Measurements from ENCODE around the gene SV2C.

Gene SV2C

DNA sequence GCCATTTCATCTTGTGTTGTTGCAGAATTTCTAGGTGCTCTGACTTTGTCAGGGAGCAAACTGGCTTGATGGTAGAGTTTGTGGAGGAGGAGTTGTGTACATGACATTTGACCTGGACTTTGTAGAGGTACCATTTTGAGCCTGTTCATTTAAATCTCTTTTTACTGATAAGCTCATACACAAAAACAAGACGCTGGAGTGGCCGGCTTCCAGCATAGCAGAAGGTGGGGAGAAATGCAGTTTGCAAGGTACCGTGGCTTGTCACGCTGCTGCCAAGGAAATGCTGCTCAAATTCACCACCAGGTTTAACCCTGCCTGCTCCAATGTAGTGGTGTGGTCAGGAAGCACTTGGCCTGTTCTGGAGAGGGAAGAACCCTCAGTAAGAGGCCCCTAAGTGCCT is 301.0 kb downstream of the SV2C start:
- Histone ChIP-seq H3K4me1 (ENCODE audit: control insufficient read depth, insufficient read depth, low read length) (peaks cover 17% of the 10 kb centered on the region), H3K4me3 (ENCODE audit: low read depth, low read length) (no peak overlapping the region), H3K9ac (ENCODE audit: low read length) (no peak overlapping the region), H3K27me3 (ENCODE audit: control insufficient read depth, insufficient read depth, low read length) (no peaks in the 10 kb centered on the region), H3K36me3 (ENCODE audit: control insufficient read depth, insufficient read depth, low read length) (no peaks in the 10 kb centered on the region), H3K9me3 (ENCODE audit: control insufficient read depth, insufficient read depth, low read depth, low read length) (no peaks in the 10 kb centered on the region), H3K27ac (ENCODE audit: low read depth, low read length) (no peak overlapping the region)

DNA sequence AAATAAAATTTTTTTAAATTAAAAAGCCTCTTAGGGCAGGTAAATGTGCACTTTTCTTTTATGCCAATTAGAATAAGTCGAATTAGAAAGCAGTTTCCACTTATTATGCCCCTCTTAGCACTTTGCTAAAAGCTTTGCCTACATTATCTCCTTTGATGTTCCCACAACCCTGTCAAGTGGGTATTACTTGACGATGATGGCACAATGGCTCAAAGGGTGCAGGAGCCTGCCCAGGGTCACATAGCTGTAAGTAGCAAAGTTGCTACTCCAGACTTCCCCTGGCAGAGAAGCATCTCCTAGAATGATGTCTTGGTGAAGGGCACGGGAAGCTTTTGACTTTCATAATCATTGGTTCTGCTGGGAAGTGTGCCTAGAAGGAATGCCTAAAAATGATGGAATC is 301.5 kb downstream of the SV2C start:
- no peak overlapping the region for H3K9ac ChIP-seq (ENCODE audit: low read length)
- peaks cover 17% of the 10 kb centered on the region for H3K4me1 ChIP-seq (ENCODE audit: control insufficient read depth, insufficient read depth, low read length)
- H3K27ac ChIP-seq (ENCODE audit: low read depth, low read length) = no peak overlapping the region
- H3K4me3 ChIP-seq (ENCODE audit: low read depth, low read length) = no peak overlapping the region
- no peaks in the 10 kb centered on the region for H3K9me3 ChIP-seq (ENCODE audit: control insufficient read depth, insufficient read depth, low read depth, low read length)
- no peaks in the 10 kb centered on the region for H3K36me3 ChIP-seq (ENCODE audit: control insufficient read depth, insufficient read depth, low read length)
- no peaks in the 10 kb centered on the region for H3K27me3 ChIP-seq (ENCODE audit: control insufficient read depth, insufficient read depth, low read length)

DNA sequence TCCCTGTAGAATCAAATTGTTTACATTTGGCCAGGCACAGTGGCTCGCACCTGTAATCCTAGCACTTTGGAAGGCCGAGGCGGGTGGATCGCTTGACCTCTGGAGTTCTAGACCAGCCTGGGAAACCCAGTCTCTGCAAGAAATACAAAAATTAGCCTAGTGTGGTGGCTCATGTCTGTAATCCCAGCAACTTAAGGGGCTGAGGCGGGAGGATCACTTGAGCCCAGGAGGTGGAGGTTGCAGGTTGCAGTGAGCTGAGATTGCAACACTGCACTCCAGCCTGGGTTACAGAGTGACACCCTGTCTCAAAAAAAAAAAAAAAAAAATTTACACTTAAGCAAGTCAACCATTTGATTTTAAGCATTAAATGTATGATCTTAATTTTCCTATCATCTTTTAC is 302.4 kb downstream of the SV2C start:
- no peak overlapping the region for H3K9ac ChIP-seq (ENCODE audit: low read length)
- no peak overlapping the region for H3K27ac ChIP-seq (ENCODE audit: low read depth, low read length)
- H3K36me3 ChIP-seq (ENCODE audit: control insufficient read depth, insufficient read depth, low read length) = no peaks in the 10 kb centered on the region
- H3K4me3 ChIP-seq (ENCODE audit: low read depth, low read length) = no peak overlapping the region
- no peaks in the 10 kb centered on the region for H3K9me3 ChIP-seq (ENCODE audit: control insufficient read depth, insufficient read depth, low read depth, low read length)
- H3K27me3 ChIP-seq (ENCODE audit: control insufficient read depth, insufficient read depth, low read length) = no peaks in the 10 kb centered on the region
- H3K4me1 ChIP-seq (ENCODE audit: control insufficient read depth, insufficient read depth, low read length) = peaks cover 12% of the 10 kb centered on the region

DNA sequence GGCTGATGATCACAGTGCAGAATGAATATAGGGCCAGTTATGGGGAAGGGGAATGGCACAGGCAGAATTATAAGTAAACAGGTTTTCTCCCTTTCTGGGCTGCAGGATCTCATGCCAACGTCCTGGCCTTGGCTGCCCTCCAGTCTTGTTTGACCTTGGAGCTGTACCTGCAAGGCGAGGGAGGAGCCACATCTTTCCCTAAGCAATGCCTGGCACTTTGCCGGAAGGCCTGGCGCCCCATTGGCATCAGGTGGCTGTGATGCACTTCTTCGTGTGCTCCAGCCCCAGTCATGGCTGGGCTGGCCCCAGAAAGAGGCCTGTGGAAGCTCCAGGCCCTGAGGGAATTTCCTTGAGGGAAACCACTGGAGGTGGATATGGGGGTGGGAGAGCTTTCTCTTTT is 303.2 kb downstream of the SV2C start:
- Histone ChIP-seq H3K4me3 (ENCODE audit: low read depth, low read length) (no peak overlapping the region), H3K27me3 (ENCODE audit: control insufficient read depth, insufficient read depth, low read length) (no peaks in the 10 kb centered on the region), H3K9me3 (ENCODE audit: control insufficient read depth, insufficient read depth, low read depth, low read length) (no peaks in the 10 kb centered on the region), H3K9ac (ENCODE audit: low read length) (no peak overlapping the region), H3K4me1 (ENCODE audit: control insufficient read depth, insufficient read depth, low read length) (peaks cover 7% of the 10 kb centered on the region), H3K27ac (ENCODE audit: low read depth, low read length) (no peak overlapping the region), H3K36me3 (ENCODE audit: control insufficient read depth, insufficient read depth, low read length) (no peaks in the 10 kb centered on the region)

DNA sequence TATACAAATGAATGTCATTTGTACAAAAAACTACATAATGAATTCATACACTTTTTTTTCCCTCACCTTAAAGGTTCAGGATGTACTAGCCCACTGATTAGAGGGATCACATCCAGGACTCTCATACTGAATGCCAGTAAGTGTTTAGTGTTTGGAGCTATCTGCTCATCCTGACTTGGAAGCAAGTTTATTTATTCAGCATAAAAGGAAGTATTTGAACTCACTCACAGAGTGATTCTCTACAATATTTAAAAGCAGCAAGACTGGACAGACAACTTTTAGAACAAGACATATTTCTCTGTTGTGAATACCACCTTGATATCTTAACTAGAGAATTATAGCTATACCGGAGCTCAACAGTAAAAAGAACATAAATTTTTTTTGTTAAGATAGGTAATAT is 305.1 kb downstream of the SV2C start:
- H3K9ac ChIP-seq (ENCODE audit: low read length) = no peak overlapping the region
- no peak overlapping the region for H3K27ac ChIP-seq (ENCODE audit: low read depth, low read length)
- H3K4me1 ChIP-seq (ENCODE audit: control insufficient read depth, insufficient read depth, low read length) = peaks cover 12% of the 10 kb centered on the region

DNA sequence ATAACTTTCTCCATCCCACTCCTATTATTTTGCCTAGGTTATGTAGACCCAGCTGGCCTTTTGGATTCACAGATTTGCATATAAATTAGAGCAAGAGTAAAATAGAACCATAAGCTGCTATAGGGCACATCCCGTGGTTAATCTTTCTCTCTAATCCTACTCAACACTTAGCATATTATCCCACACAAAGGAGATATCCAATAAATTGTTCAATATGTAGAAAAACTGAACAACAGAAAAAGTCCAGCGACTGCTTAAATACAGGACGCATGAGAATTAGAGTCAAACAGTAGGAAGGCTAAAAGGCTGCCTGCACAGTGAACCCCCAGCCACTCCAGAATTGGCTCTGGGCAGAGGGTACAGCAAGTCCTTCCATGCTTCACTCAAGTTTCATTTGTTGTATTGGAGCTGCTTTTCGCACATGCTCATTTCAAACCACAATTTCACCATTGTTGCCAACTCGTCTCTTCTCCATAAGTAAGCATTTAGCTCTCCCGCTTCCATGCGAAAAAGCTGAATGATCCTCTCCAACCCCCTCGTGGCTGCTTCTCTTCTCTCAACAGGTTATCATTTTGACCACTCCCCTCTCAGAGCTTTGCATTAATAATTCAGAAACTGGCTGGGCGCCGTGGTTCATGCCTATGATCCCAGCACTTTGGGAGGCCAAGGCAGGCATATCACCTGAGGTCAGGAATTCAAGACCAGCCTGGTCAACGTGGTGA is 305.8 kb downstream of the SV2C start:
- H3K27ac ChIP-seq (ENCODE audit: low read depth, low read length) = no peak overlapping the region
- no peak overlapping the region for H3K4me3 ChIP-seq (ENCODE audit: low read depth, low read length)
- H3K9ac ChIP-seq (ENCODE audit: low read length) = no peak overlapping the region
- no peaks in the 10 kb centered on the region for H3K36me3 ChIP-seq (ENCODE audit: control insufficient read depth, insufficient read depth, low read length)
- H3K27me3 ChIP-seq (ENCODE audit: control insufficient read depth, insufficient read depth, low read length) = no peaks in the 10 kb centered on the region
- H3K9me3 ChIP-seq (ENCODE audit: control insufficient read depth, insufficient read depth, low read depth, low read length) = no peaks in the 10 kb centered on the region
- peaks cover 12% of the 10 kb centered on the region for H3K4me1 ChIP-seq (ENCODE audit: control insufficient read depth, insufficient read depth, low read length)

More for the DNA sequence above, 305.1 kb downstream of the SV2C start:
- no peaks in the 10 kb centered on the region for H3K36me3 ChIP-seq (ENCODE audit: control insufficient read depth, insufficient read depth, low read length)
- H3K27me3 ChIP-seq (ENCODE audit: control insufficient read depth, insufficient read depth, low read length) = no peaks in the 10 kb centered on the region
- no peak overlapping the region for H3K4me3 ChIP-seq (ENCODE audit: low read depth, low read length)
- no peaks in the 10 kb centered on the region for H3K9me3 ChIP-seq (ENCODE audit: control insufficient read depth, insufficient read depth, low read depth, low read length)

DNA sequence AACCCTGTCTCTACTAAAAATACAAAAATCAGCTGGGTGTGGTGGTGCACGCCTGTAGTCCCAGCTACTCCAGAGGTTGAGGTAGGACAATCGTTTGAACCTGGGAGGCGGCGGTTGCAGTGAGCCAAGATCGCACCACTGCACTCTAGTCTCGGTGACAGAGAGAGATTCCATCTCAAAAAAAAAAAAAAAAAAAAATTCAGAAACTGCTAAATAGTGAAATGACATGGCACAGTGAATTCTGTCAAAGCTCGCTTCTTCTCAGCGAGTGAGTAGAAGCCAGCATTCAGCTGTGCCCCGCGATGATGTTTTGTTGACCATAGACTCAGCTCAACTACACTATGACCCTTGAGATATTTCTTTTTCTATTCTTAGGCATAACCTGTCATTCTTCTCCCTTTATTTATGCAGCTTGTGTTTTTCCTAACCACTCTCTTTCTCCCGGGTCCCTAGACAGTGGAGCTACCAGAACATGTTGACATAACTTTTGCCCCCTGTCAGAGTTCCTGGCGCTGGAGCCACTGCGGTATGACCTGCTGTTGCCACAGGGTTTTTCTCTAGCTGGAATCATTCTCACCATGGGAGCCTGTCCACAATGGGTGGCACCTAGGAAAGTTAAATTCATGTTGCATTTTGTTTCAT is 306.5 kb downstream of the SV2C start:
- Histone ChIP-seq H3K9me3 (ENCODE audit: control insufficient read depth, insufficient read depth, low read depth, low read length) (no peaks in the 10 kb centered on the region), H3K36me3 (ENCODE audit: control insufficient read depth, insufficient read depth, low read length) (no peaks in the 10 kb centered on the region), H3K9ac (ENCODE audit: low read length) (no peak overlapping the region), H3K27ac (ENCODE audit: low read depth, low read length) (no peak overlapping the region), H3K27me3 (ENCODE audit: control insufficient read depth, insufficient read depth, low read length) (no peaks in the 10 kb centered on the region), H3K4me3 (ENCODE audit: low read depth, low read length) (no peak overlapping the region), H3K4me1 (ENCODE audit: control insufficient read depth, insufficient read depth, low read length) (peaks cover 9% of the 10 kb centered on the region; the same call in 1 of the 2 replicates)

DNA sequence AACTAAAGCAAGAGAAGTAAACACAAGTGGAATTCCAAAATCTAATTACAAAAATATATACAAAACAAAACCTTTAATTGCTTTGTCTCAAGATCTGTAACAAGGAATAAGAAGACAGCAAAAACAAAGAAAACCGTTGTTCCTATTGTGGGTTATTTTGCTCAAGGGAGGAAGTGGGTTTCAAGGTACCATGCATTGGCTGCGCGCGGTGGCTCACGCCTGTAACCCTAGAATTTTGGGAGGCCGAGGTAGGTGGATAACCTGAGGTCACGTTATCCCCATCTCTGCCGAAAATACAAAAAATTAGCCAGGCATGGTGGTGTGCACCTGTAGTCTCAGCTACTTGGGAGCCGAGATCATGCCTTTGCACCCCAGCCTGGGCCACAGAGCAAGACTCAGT is 307.8 kb downstream of the SV2C start:
- H3K27me3 ChIP-seq (ENCODE audit: control insufficient read depth, insufficient read depth, low read length) = no peaks in the 10 kb centered on the region
- no peaks in the 10 kb centered on the region for H3K36me3 ChIP-seq (ENCODE audit: control insufficient read depth, insufficient read depth, low read length)
- H3K4me3 ChIP-seq (ENCODE audit: low read depth, low read length) = no peak overlapping the region
- no peak overlapping the region for H3K9ac ChIP-seq (ENCODE audit: low read length)
- no peaks in the 10 kb centered on the region for H3K9me3 ChIP-seq (ENCODE audit: control insufficient read depth, insufficient read depth, low read depth, low read length)
- no peak overlapping the region for H3K27ac ChIP-seq (ENCODE audit: low read depth, low read length)
- peaks cover 9% of the 10 kb centered on the region; the same call in 1 of the 2 replicates for H3K4me1 ChIP-seq (ENCODE audit: control insufficient read depth, insufficient read depth, low read length)

DNA sequence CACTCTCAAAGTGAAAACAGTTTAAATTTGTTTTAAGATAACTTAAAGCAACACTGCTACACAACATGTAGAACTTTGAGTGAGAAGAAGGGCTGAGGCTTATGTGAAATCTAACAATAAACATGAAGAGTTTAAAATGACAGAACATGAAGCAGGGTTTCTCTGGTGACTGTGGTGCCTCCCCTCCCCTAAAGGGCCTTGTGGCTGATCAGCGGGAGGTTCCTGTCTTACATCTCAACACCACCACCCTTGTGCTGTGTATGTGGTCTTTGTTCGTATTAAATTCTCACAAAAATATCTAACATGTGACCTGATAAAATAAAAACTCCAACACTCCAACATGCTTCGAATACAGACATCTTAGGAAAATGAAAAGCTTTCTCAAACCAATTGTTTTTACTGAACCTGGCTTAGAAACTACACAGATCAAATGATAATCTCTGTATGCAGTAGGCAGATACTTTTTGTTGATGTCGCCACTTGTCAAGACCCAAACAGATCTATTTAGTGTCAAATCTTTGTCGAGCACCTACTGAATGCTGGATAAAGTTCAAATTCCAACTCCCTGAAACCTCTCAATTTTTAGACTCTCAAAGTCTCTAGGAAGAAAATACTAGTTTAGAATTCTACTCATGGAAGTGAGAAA is 310.0 kb downstream of the SV2C start:
- Histone ChIP-seq H3K9ac (ENCODE audit: low read length) (no peak overlapping the region), H3K27ac (ENCODE audit: low read depth, low read length) (no peak overlapping the region), H3K4me3 (ENCODE audit: low read depth, low read length) (no peak overlapping the region), H3K9me3 (ENCODE audit: control insufficient read depth, insufficient read depth, low read depth, low read length) (no peaks in the 10 kb centered on the region), H3K27me3 (ENCODE audit: control insufficient read depth, insufficient read depth, low read length) (no peaks in the 10 kb centered on the region), H3K4me1 (ENCODE audit: control insufficient read depth, insufficient read depth, low read length) (peaks cover 9% of the 10 kb centered on the region; the same call in 1 of the 2 replicates), H3K36me3 (ENCODE audit: control insufficient read depth, insufficient read depth, low read length) (no peaks in the 10 kb centered on the region)

DNA sequence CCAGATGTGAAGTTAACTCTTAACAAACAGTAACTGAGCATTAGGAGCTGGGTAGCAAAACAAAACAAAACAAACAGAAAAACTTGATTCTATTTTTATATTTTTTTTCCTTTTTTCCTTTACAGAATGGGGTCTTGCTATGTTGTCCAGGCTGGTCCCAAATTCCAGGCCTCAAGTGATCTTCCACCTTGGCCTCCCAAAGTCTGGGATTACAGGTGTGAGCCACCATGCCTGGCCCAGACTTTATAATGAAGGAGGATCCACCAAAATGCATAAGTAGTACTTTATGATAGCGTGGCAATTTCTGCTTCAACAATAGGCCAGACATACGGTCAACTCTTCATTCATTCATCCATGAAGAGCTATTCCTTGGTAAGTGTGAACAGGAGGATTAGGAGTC is 314.0 kb downstream of the SV2C start:
- no peaks in the 10 kb centered on the region for H3K36me3 ChIP-seq (ENCODE audit: control insufficient read depth, insufficient read depth, low read length)
- H3K9me3 ChIP-seq (ENCODE audit: control insufficient read depth, insufficient read depth, low read depth, low read length) = no peaks in the 10 kb centered on the region
- no peak overlapping the region for H3K9ac ChIP-seq (ENCODE audit: low read length)
- no peak overlapping the region for H3K4me3 ChIP-seq (ENCODE audit: low read depth, low read length)
- no peak overlapping the region for H3K27ac ChIP-seq (ENCODE audit: low read depth, low read length)
- H3K27me3 ChIP-seq (ENCODE audit: control insufficient read depth, insufficient read depth, low read length) = no peaks in the 10 kb centered on the region
- H3K4me1 ChIP-seq (ENCODE audit: control insufficient read depth, insufficient read depth, low read length) = peaks cover 16% of the 10 kb centered on the region

DNA sequence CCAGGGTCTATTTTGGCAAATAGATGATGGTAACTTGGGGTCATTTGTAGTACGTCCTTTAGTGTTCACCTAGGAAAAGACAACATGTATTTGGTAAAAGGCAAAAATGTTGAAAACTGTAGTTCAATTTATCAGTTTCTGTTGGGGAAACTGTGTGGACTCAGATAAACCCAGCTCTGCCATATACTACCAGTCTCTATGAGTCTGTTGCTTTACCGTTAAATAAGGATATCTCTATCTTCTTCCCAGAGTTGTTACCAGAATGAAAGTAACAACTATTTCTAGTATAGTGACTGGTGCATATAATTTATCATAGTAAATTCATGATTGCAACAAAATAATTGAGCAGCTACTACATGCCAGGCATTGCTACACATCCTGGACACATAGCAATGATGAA is 316.1 kb downstream of the SV2C start:
- Histone ChIP-seq H3K4me1 (ENCODE audit: control insufficient read depth, insufficient read depth, low read length) (peaks cover 13% of the 10 kb centered on the region), H3K4me3 (ENCODE audit: low read depth, low read length) (no peak overlapping the region), H3K27me3 (ENCODE audit: control insufficient read depth, insufficient read depth, low read length) (0 out of 2 replicates have a peak, but pooled peaks cover 2% of the 10 kb centered on the region), H3K27ac (ENCODE audit: low read depth, low read length) (no peak overlapping the region), H3K9me3 (ENCODE audit: control insufficient read depth, insufficient read depth, low read depth, low read length) (no peaks in the 10 kb centered on the region), H3K36me3 (ENCODE audit: control insufficient read depth, insufficient read depth, low read length) (no peaks in the 10 kb centered on the region), H3K9ac (ENCODE audit: low read length) (no peak overlapping the region)

All from HUES6 (cell line).